IMR-90 (cell line): Measurements from ENCODE around the gene NCDN. TPM values are rescaled to one million over a fixed set of nuclear protein-coding genes. Genes with fewer than 3 reads are reported as not detected.

Experiments used
- ATAC-seq: fragments of 200-7000 bp; cut with Tn5 transposase; 2 replicates; pipeline ENCODE4 v1.9.1; 2020; ENCODE audit warnings: low read depth, mild to moderate bottlenecking, moderate library complexity
- BruUV-seq: library from RNA; stranded (reverse); fragments of 400-500 nt; replicated peaks from 2 replicates; lab custom pipeline; 2021; lab: Mats Ljungman, UMichigan
- CTCF ChIA-PET: fragments of 300-600 bp; formaldehyde crosslinking; extraction: SDS; loops from one replicate; lab custom pipeline; 2021; ENCODE audit warnings: antibody characterized with exemption; lab: Yijun Ruan, JAX
- POLR2A ChIA-PET: fragments of 300-600 bp; sonication (Branson Sonifier 250); formaldehyde crosslinking; loops from one replicate; lab custom pipeline; 2022; ENCODE audit warnings: antibody characterized with exemption; ENCODE audit not compliant: unreplicated experiment; lab: Charles Lee
- DNase-seq: peaks from one replicate; pipeline ENCODE4 v3.0.0; 2013
- H2AFZ ChIP-seq: replicated peaks from 2 replicates; pipeline ENCODE3; 2013; ENCODE audit warnings: low read length, mild to moderate bottlenecking; ENCODE audit not compliant: poor library complexity
- H2AK5ac ChIP-seq: 2 replicates; pipeline ENCODE4 v1.6.1; 2013; ENCODE audit warnings: low read depth, low read length, inconsistent platforms
- H2AK9ac ChIP-seq: replicated peaks from 2 replicates; pipeline ENCODE3; 2013; ENCODE audit warnings: mild to moderate bottlenecking, low read depth, low read length, moderate library complexity; ENCODE audit not compliant: poor library complexity
- H2BK120ac ChIP-seq: 2 replicates; pipeline ENCODE4 v1.6.1; 2013; ENCODE audit warnings: low read depth, low read length, inconsistent platforms
- H2BK15ac ChIP-seq: 3 replicates; pipeline ENCODE4 v1.6.1; 2013; ENCODE audit warnings: low read depth, low read length, inconsistent platforms
- H2BK20ac ChIP-seq: 2 replicates; pipeline ENCODE4 v1.6.1; 2013; ENCODE audit warnings: low read depth, mild to moderate bottlenecking, inconsistent platforms, low read length, moderate library complexity
- H2BK5ac ChIP-seq: 2 replicates; pipeline ENCODE4 v1.6.1; 2013; ENCODE audit warnings: mild to moderate bottlenecking, low read depth, low read length, inconsistent platforms; ENCODE audit not compliant: poor library complexity, severe bottlenecking
- H3K14ac ChIP-seq: replicated peaks from 2 replicates; pipeline ENCODE4 v1.6.1; 2013; ENCODE audit warnings: low read depth, low read length, inconsistent platforms
- H3K18ac ChIP-seq: 2 replicates; pipeline ENCODE4 v1.6.1; 2013; ENCODE audit warnings: low read depth, low read length, control low read depth
- H3K23ac ChIP-seq: 2 replicates; pipeline ENCODE4 v1.6.1; 2013; ENCODE audit warnings: low read depth, low read length, inconsistent platforms
- H3K27ac ChIP-seq: 2 replicates; pipeline ENCODE4 v1.5.1; 2013; ENCODE audit warnings: mild to moderate bottlenecking, control low read depth, low read length; ENCODE audit not compliant: insufficient read depth
- H3K27me3 ChIP-seq: 2 replicates; pipeline ENCODE4 v1.6.1; 2013; ENCODE audit warnings: low read length; ENCODE audit not compliant: control insufficient read depth, insufficient read depth
- H3K36me3 ChIP-seq: 2 replicates; pipeline ENCODE4 v1.6.1; 2013; ENCODE audit warnings: low read length, mixed read lengths; ENCODE audit not compliant: control insufficient read depth, insufficient read depth
- H3K4ac ChIP-seq: 2 replicates; pipeline ENCODE4 v1.6.1; 2013; ENCODE audit warnings: low read depth, low read length, inconsistent platforms
- H3K4me1 ChIP-seq: 2 replicates; pipeline ENCODE4 v1.6.1; 2013; ENCODE audit warnings: low read length, mixed read lengths; ENCODE audit not compliant: control insufficient read depth, insufficient read depth
- H3K4me2 ChIP-seq: 2 replicates; pipeline ENCODE4 v1.6.1; 2013; ENCODE audit warnings: low read depth, mild to moderate bottlenecking, control low read depth, low read length, moderate library complexity
- H3K4me3 ChIP-seq: 2 replicates; pipeline ENCODE4 v1.5.1; 2013; ENCODE audit warnings: low read depth, mild to moderate bottlenecking, control low read depth, low read length, moderate library complexity; ENCODE audit not compliant: insufficient read depth
- H3K56ac ChIP-seq: 2 replicates; pipeline ENCODE4 v1.6.1; 2013; ENCODE audit warnings: low read length, inconsistent platforms; ENCODE audit not compliant: insufficient read depth; ENCODE audit errors: extremely low read depth
- H3K79me1 ChIP-seq, 2 experiments: 2 replicates each; pipeline ENCODE4 v1.6.1; 2013; ENCODE audit warnings: low read length in 2 of 2, inconsistent platforms in 1 of 2, low read depth in 1 of 2
- H3K9ac ChIP-seq: 2 replicates; pipeline ENCODE4 v1.6.1; 2013; ENCODE audit warnings: low read depth, low read length, control low read depth
- H3K9me1 ChIP-seq: 2 replicates; pipeline ENCODE4 v1.6.1; 2013; ENCODE audit warnings: low read length, inconsistent platforms; ENCODE audit not compliant: insufficient read depth
- H3K9me3 ChIP-seq: 2 replicates; pipeline ENCODE4 v1.6.1; 2013; ENCODE audit warnings: low read length; ENCODE audit not compliant: control insufficient read depth, insufficient read depth
- H4K20me1 ChIP-seq: 2 replicates; pipeline ENCODE4 v1.6.1; 2013; ENCODE audit warnings: low read length, inconsistent platforms; ENCODE audit not compliant: insufficient read depth
- H4K5ac ChIP-seq: 2 replicates; pipeline ENCODE4 v1.6.1; 2013; ENCODE audit warnings: mild to moderate bottlenecking, low read depth, low read length, control low read depth
- H4K8ac ChIP-seq, 2 experiments: 2 replicates each; pipeline ENCODE4 v1.6.1; 2013; ENCODE audit warnings: low read depth in 2 of 2, low read length in 2 of 2, control low read depth in 1 of 2, inconsistent platforms in 1 of 2
- H4K91ac ChIP-seq: 2 replicates; pipeline ENCODE4 v1.6.1; 2013; ENCODE audit warnings: low read depth, low read length, inconsistent platforms; ENCODE audit not compliant: insufficient read depth
- BHLHE40 ChIP-seq: fragments of 150-350 bp; IDR thresholded peaks from 2 replicates; pipeline ENCODE4 v1.6.1; 2016; ENCODE audit warnings: mild to moderate bottlenecking, low read depth, low read length
- CEBPB ChIP-seq: IDR thresholded peaks from 2 replicates; pipeline ENCODE4 v1.6.1; 2012; ENCODE audit warnings: low read depth, low read length, improper control_type of control experiment
- CHD1 ChIP-seq: IDR thresholded peaks from 2 replicates; pipeline ENCODE4 v1.6.1; 2012; ENCODE audit warnings: low read depth, low read length, improper control_type of control experiment
- FOS ChIP-seq: fragments of 150-350 bp; IDR thresholded peaks from 2 replicates; pipeline ENCODE4 v1.6.1; 2016; ENCODE audit warnings: low read depth, low read length
- MAFK ChIP-seq: IDR thresholded peaks from 2 replicates; pipeline ENCODE4 v1.6.1; 2012; ENCODE audit warnings: low read depth, low read length, improper control_type of control experiment
- MAZ ChIP-seq: IDR thresholded peaks from 2 replicates; pipeline ENCODE4 v1.6.1; 2012; ENCODE audit warnings: low read depth, mild to moderate bottlenecking, low read length, improper control_type of control experiment, moderate library complexity, borderline replicate concordance
- MXI1 ChIP-seq: IDR thresholded peaks from 2 replicates; pipeline ENCODE4 v1.6.1; 2012; ENCODE audit warnings: low read depth, mild to moderate bottlenecking, low read length, moderate library complexity, borderline replicate concordance
- NFE2L2 ChIP-seq: fragments of 150-350 bp; IDR thresholded peaks from 2 replicates; pipeline ENCODE4 v1.6.1; 2016; ENCODE audit warnings: low read depth, mild to moderate bottlenecking, low read length
- POLR2A ChIP-seq: IDR thresholded peaks from 2 replicates; pipeline ENCODE4 v1.6.1; 2012; ENCODE audit warnings: mild to moderate bottlenecking, low read depth, low read length
- RAD21 ChIP-seq: IDR thresholded peaks from 2 replicates; pipeline ENCODE4 v1.6.1; 2012; ENCODE audit warnings: low read length, improper control_type of control experiment
- RCOR1 ChIP-seq: IDR thresholded peaks from 2 replicates; pipeline ENCODE4 v1.6.1; 2012; ENCODE audit warnings: mild to moderate bottlenecking, low read length, improper control_type of control experiment; ENCODE audit not compliant: insufficient replicate concordance
- RFX5 ChIP-seq: IDR thresholded peaks from 2 replicates; pipeline ENCODE4 v1.8.0; 2012; ENCODE audit warnings: low read depth, mild to moderate bottlenecking, low read length, moderate library complexity
- SMC3 ChIP-seq: fragments of 150-350 bp; IDR thresholded peaks from 2 replicates; pipeline ENCODE4 v1.6.1; 2016; ENCODE audit warnings: low read depth, mild to moderate bottlenecking, antibody characterized with exemption, low read length, moderate library complexity
- WGBS, 2 experiments: methylation state at CpG; one replicate each; pipeline versions ENCODE4 v1.1.5 to v1.1.7; 2013; ENCODE audit warnings: missing lambda C conversion rate in 2 of 2; ENCODE audit not compliant: insufficient read length in 1 of 2; ENCODE audit errors: extremely low coverage in 2 of 2; 5-methylcytosine and 5-hydroxymethylcytosine counted together
- dilution Hi-C: fragments of 300-500 bp; cut with HindIII; formaldehyde crosslinking; loops from one replicate; pipeline ENCODE4 v1.14.3; 2018; ENCODE audit warnings: low sequenced_read_pairs; ENCODE audit not compliant: unreplicated experiment
- in situ Hi-C: fragments of 300-500 bp; cut with MboI; formaldehyde crosslinking; loops from 3 replicates; pipeline ENCODE4 v1.14.3; 2019; ENCODE audit warnings: low sequenced_read_pairs, inconsistent platforms, mixed read lengths
- intact Hi-C: fragments of 100-400 bp; cut with micrococcal nuclease; formaldehyde crosslinking; loops from 2 replicates; pipeline ENCODE4 v1.10.0; 2022
- polyA plus RNA-seq, 3 experiments: library from polyadenylated mRNA; depleted of rRNA; stranded (reverse); fragments of >200 nt; gene quantifications; 2 replicates each; pipeline ENCODE4 v1.2.3, GENCODE V29; 2012; ENCODE audit warnings: low replicate concordance in 1 of 3
- total RNA-seq: library from RNA; depleted of rRNA; stranded (reverse); fragments of >200 nt; gene quantifications from 2 replicates; pipeline ENCODE4 v1.2.3, GENCODE V29; 2012
- TF ChIP-seq, protein P1 (sequence below): fragments of 150-350 bp; IDR thresholded peaks from 2 replicates; pipeline ENCODE4 v1.6.1; 2016; ENCODE audit warnings: low read depth, mild to moderate bottlenecking, low read length, moderate library complexity, borderline replicate concordance
- TF ChIP-seq, protein P2 (sequence below): fragments of 150-350 bp; IDR thresholded peaks from 2 replicates; pipeline ENCODE4 v1.6.1; 2017; ENCODE audit warnings: mild to moderate bottlenecking, antibody characterized with exemption, low read length, low read depth
- TF ChIP-seq, protein P3 (sequence below): conservative IDR thresholded peaks from 2 replicates; pipeline ENCODE4 v1.5.1; 2012; ENCODE audit warnings: mild to moderate bottlenecking, low read depth, low read length, improper control_type of control experiment

The NCDN gene
- total and polyA plus RNA-seq, 2 of the 4 experiments (the other 2 are of a cell fraction) = 10.0 to 38.8 TPM

- Histone ChIP-seq H4K91ac (no peak overlapping the region), H4K20me1 (no peaks in the 10 kb centered on the region), H3K4me1 (peaks cover 1% of the 10 kb centered on the region; the same call in 1 of the 2 replicates), H3K14ac (no peak overlapping the region), H4K5ac (no peak overlapping the region), H3K4ac (no peak overlapping the region), H2AK5ac (no peak overlapping the region), H2BK15ac (no peak overlapping the region), H3K23ac (no peak overlapping the region), H3K9me3 (no peaks in the 10 kb centered on the region), H3K79me1 (no peaks in the 10 kb centered on the region), H2BK120ac (no peak overlapping the region), H3K18ac (no peak overlapping the region), H2BK20ac (no peak overlapping the region), H2AFZ (no peak overlapping the region), H3K27ac (no peak overlapping the region), H3K4me2 (no peak overlapping the region), H3K9ac (no peak overlapping the region), H4K8ac (no peak overlapping the region), H3K36me3 (no peaks in the 10 kb centered on the region), H3K27me3 (peaks cover 18% of the 10 kb centered on the region; the same call in 1 of the 2 replicates), H3K9me1 (no peaks in the 10 kb centered on the region), H3K56ac (no peak overlapping the region), H3K4me3 (no peak overlapping the region), H2BK5ac (no peak overlapping the region), H2AK9ac (no peak overlapping the region)
- intact Hi-C loops = no loop called here
- dilution Hi-C loops = no loop called here
- no TSS peak for BruUV-seq
- WGBS, 2 experiments = no CpG with 5 or more reads among the region's 4 CpGs
- TF ChIP-seq MAZ = no peak
- TF ChIP-seq POLR2A = no peak
- TF ChIP-seq, protein P1, sequence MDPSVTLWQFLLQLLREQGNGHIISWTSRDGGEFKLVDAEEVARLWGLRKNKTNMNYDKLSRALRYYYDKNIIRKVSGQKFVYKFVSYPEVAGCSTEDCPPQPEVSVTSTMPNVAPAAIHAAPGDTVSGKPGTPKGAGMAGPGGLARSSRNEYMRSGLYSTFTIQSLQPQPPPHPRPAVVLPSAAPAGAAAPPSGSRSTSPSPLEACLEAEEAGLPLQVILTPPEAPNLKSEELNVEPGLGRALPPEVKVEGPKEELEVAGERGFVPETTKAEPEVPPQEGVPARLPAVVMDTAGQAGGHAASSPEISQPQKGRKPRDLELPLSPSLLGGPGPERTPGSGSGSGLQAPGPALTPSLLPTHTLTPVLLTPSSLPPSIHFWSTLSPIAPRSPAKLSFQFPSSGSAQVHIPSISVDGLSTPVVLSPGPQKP = no peak
- no peak for TF ChIP-seq MAFK
- no peak for TF ChIP-seq NFE2L2
- no peak for TF ChIP-seq FOS
- TF ChIP-seq MXI1 = no peak
- TF ChIP-seq, protein P2, sequence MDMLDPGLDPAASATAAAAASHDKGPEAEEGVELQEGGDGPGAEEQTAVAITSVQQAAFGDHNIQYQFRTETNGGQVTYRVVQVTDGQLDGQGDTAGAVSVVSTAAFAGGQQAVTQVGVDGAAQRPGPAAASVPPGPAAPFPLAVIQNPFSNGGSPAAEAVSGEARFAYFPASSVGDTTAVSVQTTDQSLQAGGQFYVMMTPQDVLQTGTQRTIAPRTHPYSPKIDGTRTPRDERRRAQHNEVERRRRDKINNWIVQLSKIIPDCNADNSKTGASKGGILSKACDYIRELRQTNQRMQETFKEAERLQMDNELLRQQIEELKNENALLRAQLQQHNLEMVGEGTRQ = no peak
- TF ChIP-seq, protein P3, sequence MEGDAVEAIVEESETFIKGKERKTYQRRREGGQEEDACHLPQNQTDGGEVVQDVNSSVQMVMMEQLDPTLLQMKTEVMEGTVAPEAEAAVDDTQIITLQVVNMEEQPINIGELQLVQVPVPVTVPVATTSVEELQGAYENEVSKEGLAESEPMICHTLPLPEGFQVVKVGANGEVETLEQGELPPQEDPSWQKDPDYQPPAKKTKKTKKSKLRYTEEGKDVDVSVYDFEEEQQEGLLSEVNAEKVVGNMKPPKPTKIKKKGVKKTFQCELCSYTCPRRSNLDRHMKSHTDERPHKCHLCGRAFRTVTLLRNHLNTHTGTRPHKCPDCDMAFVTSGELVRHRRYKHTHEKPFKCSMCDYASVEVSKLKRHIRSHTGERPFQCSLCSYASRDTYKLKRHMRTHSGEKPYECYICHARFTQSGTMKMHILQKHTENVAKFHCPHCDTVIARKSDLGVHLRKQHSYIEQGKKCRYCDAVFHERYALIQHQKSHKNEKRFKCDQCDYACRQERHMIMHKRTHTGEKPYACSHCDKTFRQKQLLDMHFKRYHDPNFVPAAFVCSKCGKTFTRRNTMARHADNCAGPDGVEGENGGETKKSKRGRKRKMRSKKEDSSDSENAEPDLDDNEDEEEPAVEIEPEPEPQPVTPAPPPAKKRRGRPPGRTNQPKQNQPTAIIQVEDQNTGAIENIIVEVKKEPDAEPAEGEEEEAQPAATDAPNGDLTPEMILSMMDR = no peak
- no peak for TF ChIP-seq RCOR1
- no peak for TF ChIP-seq BHLHE40
- TF ChIP-seq RFX5 = no peak
- no peak for TF ChIP-seq CHD1
- TF ChIP-seq RAD21 = no peak
- TF ChIP-seq SMC3 = no peak
- no peak for TF ChIP-seq CEBPB
- in situ Hi-C loops = no loop called here
- ATAC-seq = no peak
- POLR2A ChIA-PET = interaction anchor here (0.7 kb wide), 1 partner anchor 162 kb away, joined by 5 read pairs; no protein-coding TSS in a partner anchor
- CTCF ChIA-PET = interaction anchor here (1.4 kb wide), 1 partner anchor 135 kb away, joined by 3 read pairs; no protein-coding TSS in a partner anchor
- no peak for DNase-seq
Measured at GRCh38 chr1:35580949-35581388, 23.4 kb downstream of the NCDN start.
